Mammary epithelial cell (primary cell): ENCODE data around the gene CC2D1B.

Source experiments
- EZH2 ChIP-seq: IDR thresholded peaks from 2 replicates; pipeline ENCODE4 v1.6.1; 2012; ENCODE audit warnings: low read length, inconsistent platforms, borderline replicate concordance
- TF ChIP-seq, protein P1 (sequence below), 2 donors: IDR thresholded peaks in 1 of 2; conservative IDR thresholded peaks in 1 of 2; 2 replicates each; pipeline ENCODE4 v1.5.1; 2011 to 2012; ENCODE audit warnings: inconsistent platforms in 2 of 2, low read length in 2 of 2, mild to moderate bottlenecking in 2 of 2, control low read depth in 1 of 2, low read depth in 1 of 2; ENCODE audit not compliant: insufficient read depth in 1 of 2; ENCODE audit errors: extremely low read depth in 1 of 2

DNA sequence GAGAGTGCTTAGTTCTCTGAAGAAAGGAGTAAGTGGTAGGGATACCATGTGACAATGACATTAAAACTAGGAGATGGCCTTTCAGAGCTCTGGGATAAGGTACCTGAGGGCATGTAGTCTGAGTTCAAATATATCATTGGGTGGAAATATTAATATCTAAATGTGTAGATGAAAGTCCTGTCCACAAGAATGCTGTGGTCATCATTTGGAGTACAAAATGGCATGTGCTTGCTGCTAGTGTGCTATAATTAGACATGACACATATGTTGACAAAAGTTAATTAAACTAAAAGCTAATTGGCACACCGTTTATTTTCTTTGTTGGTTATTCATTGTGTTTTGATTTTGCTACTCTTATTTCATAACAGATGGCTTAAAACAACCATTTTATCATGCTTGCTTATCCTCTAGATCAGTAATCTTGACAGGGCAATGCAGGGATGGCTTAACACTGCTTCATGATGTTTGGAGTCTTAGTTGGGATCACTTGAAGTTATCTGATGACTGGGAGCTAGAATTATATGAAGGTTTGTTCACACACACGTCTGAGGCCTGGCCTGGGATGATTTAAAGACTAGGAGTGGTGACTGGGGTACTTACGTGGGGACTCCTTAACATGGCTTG is 31.0 kb downstream of the CC2D1B start:
- no peak for TF ChIP-seq EZH2
- TF ChIP-seq, protein P1, sequence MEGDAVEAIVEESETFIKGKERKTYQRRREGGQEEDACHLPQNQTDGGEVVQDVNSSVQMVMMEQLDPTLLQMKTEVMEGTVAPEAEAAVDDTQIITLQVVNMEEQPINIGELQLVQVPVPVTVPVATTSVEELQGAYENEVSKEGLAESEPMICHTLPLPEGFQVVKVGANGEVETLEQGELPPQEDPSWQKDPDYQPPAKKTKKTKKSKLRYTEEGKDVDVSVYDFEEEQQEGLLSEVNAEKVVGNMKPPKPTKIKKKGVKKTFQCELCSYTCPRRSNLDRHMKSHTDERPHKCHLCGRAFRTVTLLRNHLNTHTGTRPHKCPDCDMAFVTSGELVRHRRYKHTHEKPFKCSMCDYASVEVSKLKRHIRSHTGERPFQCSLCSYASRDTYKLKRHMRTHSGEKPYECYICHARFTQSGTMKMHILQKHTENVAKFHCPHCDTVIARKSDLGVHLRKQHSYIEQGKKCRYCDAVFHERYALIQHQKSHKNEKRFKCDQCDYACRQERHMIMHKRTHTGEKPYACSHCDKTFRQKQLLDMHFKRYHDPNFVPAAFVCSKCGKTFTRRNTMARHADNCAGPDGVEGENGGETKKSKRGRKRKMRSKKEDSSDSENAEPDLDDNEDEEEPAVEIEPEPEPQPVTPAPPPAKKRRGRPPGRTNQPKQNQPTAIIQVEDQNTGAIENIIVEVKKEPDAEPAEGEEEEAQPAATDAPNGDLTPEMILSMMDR (conservative IDR thresholded peaks at IDR 0.05 in 1 of 2, IDR thresholded peaks at IDR 0.05 in 1 of 2; ENCODE audit: extremely low read depth in 1 of 2, insufficient read depth in 1 of 2, low read depth in 1 of 2, low read length in 2 of 2): no peak
